ENCODE results near the gene ZCCHC14. TPM values are rescaled to one million over a fixed set of nuclear protein-coding genes. Genes with fewer than 3 reads are reported as not detected.

ZCCHC14 gene
- total and polyA plus RNA-seq, 2 of the 13 experiments (the other 11 are each of a cell fraction or from before 2014, with no cell fraction given): 12.4 to 12.5 TPM

DNA sequence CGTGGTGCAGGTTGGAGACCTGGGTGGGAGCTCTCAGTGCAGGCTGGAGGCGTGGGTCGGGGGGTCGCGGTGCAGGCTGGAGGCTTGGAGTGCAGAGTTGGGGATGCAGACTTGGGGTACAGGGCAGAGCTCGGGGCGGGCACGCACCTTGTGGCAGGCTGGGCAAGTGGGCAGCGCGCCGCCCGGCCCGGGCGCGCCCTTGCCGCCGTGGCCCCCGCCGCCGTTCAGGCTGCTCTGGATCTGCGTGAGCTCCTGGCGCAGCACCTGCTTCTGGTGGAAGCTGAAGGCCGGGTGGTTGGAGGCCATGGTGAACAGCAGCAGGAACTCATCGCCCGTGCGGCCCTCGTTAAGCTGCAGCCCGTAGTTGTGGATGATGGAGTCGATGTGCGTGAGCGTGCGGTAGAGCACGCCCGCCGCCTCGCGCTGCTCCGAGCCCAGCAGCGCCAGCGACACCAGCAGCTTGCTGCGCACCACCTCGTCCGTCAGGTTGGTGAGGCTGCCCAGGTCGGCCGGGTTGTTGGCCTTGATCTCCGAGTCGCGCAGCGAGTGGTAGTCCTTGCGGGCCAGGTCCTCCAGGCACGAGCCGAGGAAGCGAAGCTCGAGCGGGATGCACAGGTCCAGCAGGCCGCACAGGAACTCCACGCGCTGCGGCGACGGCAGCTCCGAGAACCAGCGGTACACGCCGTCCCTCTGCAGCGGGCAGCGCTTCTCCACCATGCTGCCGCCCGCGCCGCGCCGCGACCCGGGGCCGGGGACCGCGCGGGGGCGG, 1.1 kb downstream of the ZCCHC14 start (continued):
- TF ChIP-seq, protein P1, sequence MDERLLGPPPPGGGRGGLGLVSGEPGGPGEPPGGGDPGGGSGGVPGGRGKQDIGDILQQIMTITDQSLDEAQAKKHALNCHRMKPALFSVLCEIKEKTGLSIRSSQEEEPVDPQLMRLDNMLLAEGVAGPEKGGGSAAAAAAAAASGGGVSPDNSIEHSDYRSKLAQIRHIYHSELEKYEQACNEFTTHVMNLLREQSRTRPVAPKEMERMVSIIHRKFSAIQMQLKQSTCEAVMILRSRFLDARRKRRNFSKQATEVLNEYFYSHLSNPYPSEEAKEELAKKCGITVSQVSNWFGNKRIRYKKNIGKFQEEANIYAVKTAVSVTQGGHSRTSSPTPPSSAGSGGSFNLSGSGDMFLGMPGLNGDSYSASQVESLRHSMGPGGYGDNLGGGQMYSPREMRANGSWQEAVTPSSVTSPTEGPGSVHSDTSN (CRISPR knock-in tag; IDR thresholded peaks at IDR 0.05): no peak
- TF ChIP-seq NFE2L1 (CRISPR knock-in tag; IDR thresholded peaks at IDR 0.05; ENCODE audit: borderline replicate concordance) (no peak), MED1 (CRISPR knock-in tag; IDR thresholded peaks at IDR 0.05) (no peak; the same call in 1 of the 2 replicates), ZNF501 (CRISPR knock-in tag; IDR thresholded peaks at IDR 0.05) (no peak), ZSCAN30 (CRISPR knock-in tag; IDR thresholded peaks at IDR 0.05) (no peak), ZNF564 (CRISPR knock-in tag; IDR thresholded peaks at IDR 0.05) (no peak), ZNF143 (CRISPR knock-in tag; IDR thresholded peaks at IDR 0.05) (no peak), CBX1 (IDR thresholded peaks at IDR 0.05; ENCODE audit: low read depth) (no peak), SETDB1 (CRISPR knock-in tag; IDR thresholded peaks at IDR 0.05; ENCODE audit: borderline replicate concordance) (no peak), PPARG (CRISPR knock-in tag; conservative IDR thresholded peaks at IDR 0.05) (no peak), NAIF1 (CRISPR knock-in tag; IDR thresholded peaks at IDR 0.05; ENCODE audit: borderline replicate concordance) (no peak), TRIM24 (CRISPR knock-in tag; IDR thresholded peaks at IDR 0.05) (no peak), NR2C2 (CRISPR knock-in tag; IDR thresholded peaks at IDR 0.05; ENCODE audit: borderline replicate concordance) (no peak), ZC3H13 (CRISPR knock-in tag; IDR thresholded peaks at IDR 0.05) (no peak; the same call in 1 of the 2 replicates), FIP1L1 (IDR thresholded peaks at IDR 0.05; ENCODE audit: borderline replicate concordance, insufficient read depth, low read depth, low read length) (no peak), AGO2 (optimal IDR thresholded peaks at IDR 0.05; ENCODE audit: low read depth, low read length) (no peak), ZNF563 (CRISPR knock-in tag; IDR thresholded peaks at IDR 0.05) (peak; percentile 49; the same call in 1 of the 2 replicates), PLRG1 (conservative IDR thresholded peaks at IDR 0.05) (no peak), HNF4G (IDR thresholded peaks at IDR 0.05; ENCODE audit: borderline replicate concordance, low read depth, low read length) (no peak), HNF4G (CRISPR knock-in tag; IDR thresholded peaks at IDR 0.05; ENCODE audit: borderline replicate concordance, low read depth) (0 out of 2 replicates have a peak, but pooled peaks have one; percentile 46), HNRNPUL1 (IDR thresholded peaks at IDR 0.05; ENCODE audit: low read depth, low read length) (no peak), SALL1 (CRISPR knock-in tag; IDR thresholded peaks at IDR 0.05) (peak; percentile 39; the same call in 1 of the 2 replicates)
- TF ChIP-seq, protein P2, sequence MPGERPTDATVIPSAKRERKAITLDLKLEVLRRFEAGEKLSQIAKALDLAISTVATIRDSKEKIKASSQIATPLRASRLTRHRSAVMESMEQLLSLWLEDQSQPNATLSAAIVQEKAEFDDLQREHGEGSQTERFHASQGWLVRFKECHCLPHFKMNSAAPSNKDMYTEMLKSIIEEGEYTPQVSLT (CRISPR knock-in tag; IDR thresholded peaks at IDR 0.05; ENCODE audit: borderline replicate concordance, low read depth): no peak
- TF ChIP-seq, protein P3, sequence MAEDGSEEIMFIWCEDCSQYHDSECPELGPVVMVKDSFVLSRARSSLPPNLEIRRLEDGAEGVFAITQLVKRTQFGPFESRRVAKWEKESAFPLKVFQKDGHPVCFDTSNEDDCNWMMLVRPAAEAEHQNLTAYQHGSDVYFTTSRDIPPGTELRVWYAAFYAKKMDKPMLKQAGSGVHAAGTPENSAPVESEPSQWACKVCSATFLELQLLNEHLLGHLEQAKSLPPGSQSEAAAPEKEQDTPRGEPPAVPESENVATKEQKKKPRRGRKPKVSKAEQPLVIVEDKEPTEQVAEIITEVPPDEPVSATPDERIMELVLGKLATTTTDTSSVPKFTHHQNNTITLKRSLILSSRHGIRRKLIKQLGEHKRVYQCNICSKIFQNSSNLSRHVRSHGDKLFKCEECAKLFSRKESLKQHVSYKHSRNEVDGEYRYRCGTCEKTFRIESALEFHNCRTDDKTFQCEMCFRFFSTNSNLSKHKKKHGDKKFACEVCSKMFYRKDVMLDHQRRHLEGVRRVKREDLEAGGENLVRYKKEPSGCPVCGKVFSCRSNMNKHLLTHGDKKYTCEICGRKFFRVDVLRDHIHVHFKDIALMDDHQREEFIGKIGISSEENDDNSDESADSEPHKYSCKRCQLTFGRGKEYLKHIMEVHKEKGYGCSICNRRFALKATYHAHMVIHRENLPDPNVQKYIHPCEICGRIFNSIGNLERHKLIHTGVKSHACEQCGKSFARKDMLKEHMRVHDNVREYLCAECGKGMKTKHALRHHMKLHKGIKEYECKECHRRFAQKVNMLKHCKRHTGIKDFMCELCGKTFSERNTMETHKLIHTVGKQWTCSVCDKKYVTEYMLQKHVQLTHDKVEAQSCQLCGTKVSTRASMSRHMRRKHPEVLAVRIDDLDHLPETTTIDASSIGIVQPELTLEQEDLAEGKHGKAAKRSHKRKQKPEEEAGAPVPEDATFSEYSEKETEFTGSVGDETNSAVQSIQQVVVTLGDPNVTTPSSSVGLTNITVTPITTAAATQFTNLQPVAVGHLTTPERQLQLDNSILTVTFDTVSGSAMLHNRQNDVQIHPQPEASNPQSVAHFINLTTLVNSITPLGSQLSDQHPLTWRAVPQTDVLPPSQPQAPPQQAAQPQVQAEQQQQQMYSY (CRISPR knock-in tag; IDR thresholded peaks at IDR 0.05): peak; percentile 64; the same call in 1 of the 2 replicates

Measured in HepG2 (cell line).